Cerebellar nuclear complex (tissue), 1 donor: ENCODE measurements around the gene TMPRSS12.
A peak's percentile ranks its signal among the peaks of the same experiment; 100 is the strongest.
"Not testable (repeated sequence)": the region's sequence is repeated elsewhere in the genome, so short reads cannot be mapped to it uniquely, and the experiment has no call there.

Experiments
- DNase-seq, 2 experiments: peaks; one replicate each; lab custom pipeline; 2025; lab: John Stamatoyannopoulos, UW

TMPRSS12 gene

DNA sequence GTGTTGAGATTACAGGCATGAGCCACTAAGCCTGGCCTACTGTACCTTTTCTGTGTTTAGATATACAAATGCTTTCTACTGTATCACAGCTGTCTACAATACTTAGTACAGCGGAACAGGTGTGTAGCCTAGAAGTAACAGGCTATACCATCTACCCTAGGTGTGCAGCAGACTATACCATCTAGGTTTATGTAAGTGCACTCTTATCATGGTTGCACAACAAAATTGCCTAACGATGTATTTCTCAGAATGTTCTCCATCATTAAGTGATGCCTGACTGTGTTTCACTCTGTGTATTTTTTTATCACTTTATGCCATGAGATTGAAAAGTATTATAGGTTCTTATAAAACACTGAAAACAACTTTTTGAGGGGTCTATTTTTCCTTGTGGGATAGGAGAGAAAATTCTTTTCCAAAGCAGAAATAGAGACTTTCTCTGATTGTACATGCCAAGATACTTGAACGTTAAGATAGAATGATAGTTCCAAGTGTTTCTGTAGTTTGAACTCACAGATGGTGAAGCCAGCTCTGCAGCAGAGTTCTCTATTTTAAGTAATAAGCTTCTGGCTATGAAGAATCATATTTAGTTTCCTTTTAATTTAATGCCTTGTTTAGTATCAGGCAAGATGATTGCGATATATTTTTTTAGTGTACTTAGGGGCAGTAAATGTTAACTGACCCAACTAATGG, 17.0 kb downstream of the TMPRSS12 start:
- no peak for DNase-seq

GRCh38 chr12:50862316-50862715, 19.6 kb downstream of the TMPRSS12 start:
- no peak for DNase-seq

GRCh38 chr12:50865266-50865665, 22.5 kb downstream of the TMPRSS12 start:
- DNase-seq: no peak

DNA sequence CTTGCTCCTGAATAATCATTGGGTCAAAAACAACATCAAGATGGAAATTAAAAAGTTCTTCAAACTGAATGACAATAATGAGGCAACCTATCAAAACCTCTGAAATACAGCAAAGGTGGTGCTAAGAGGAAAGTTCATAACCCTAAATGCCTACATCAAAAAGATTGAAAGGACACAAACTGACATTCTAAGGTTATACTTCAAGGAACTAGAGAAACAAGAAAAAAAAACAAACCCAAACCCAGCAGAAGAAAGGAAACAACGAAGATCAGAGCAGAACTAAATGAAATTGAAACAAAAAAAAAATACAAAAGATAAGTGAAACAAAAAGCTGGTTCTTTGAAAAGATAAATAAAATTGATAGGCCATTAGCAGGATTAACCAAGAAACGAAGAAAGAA, 26.2 kb downstream of the TMPRSS12 start:
- DNase-seq: not testable (repeated sequence)

DNA sequence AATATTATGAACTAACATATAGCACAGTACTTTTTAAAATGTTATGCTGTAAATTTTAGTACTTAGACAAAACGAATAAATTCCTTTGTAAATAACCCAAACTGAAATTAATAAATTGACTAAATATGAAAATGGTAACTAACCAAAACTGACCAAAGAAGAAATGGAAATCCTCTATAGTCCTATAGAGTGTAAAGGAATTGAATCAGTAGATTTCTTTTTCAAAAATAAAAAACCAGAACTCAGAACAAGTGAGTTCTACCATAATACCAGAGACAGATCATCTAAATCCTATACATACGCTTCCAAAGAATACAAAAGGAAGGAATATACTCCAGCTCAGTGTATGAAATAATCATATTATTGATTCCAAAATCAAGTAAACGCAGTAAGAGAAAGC, 39.8 kb downstream of the TMPRSS12 start:
- DNase-seq: no peak

DNA sequence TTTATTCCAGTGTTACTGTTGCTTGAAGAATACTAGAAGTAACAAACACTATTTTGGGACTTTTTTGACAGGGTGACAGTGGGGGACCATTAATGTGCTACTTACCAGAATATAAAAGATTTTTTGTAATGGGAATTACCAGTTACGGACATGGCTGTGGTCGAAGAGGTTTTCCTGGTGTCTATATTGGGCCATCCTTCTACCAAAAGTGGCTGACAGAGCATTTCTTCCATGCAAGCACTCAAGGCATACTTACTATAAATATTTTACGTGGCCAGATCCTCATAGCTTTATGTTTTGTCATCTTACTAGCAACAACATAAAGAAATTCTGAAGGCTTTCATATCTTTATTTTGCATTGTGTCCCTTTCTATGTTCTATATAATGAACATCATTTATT, 44.5 kb downstream of the TMPRSS12 start:
- no peak for DNase-seq

DNA sequence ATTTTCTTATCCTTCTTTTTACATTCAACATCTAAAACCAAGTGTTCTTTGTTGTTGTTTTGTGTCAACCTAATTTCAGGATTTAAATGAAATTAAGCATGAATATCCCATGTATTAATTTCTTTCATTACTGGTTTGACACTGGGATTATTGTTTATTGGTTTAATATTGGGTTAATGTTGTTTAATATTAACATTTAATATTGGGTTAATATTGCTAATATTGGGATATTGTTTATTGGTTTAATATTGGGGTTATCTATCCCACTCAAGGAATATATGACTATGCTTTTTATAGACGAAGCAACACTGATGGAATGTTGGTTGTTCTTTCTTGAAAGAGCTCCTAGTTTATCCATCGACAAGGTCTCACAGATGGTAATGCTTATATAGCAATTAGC, 45.9 kb downstream of the TMPRSS12 start:
- no peak for DNase-seq

GRCh38 chr12:50894241-50894640, 51.5 kb downstream of the TMPRSS12 start:
- DNase-seq: no peak

GRCh38 chr12:50901685-50902113, 59.0 kb downstream of the TMPRSS12 start:
- no peak for DNase-seq

DNA sequence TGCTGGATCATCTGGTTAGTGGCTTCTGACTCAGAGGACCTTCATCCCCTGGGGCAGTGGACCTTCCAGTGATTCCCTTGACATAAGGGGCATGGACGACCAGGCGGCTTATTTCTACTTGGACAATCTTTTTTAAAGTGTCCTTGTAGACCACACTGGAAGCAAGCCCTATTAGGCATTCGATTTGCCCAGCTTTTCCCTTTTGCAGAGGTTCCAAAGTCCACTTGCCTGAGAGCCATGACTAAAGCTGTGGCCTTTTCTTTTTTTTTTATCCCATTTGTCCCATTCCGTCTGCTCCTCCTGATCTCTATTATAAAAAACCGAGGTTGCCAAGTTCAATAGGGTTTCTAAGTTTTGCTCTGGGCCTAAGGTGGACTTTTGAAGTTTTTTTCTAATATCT, 65.8 kb downstream of the TMPRSS12 start:
- DNase-seq: not testable (repeated sequence)

- DNase-seq: not testable (repeated sequence)
Observed at GRCh38 chr12:50912361-50912760, 69.6 kb downstream of the TMPRSS12 start.

- no peak for DNase-seq
Observed at GRCh38 chr12:50913224-50913623, 70.5 kb downstream of the TMPRSS12 start.

- DNase-seq: no peak
Observed at GRCh38 chr12:50914872-50915484, 72.3 kb downstream of the TMPRSS12 start.

DNA sequence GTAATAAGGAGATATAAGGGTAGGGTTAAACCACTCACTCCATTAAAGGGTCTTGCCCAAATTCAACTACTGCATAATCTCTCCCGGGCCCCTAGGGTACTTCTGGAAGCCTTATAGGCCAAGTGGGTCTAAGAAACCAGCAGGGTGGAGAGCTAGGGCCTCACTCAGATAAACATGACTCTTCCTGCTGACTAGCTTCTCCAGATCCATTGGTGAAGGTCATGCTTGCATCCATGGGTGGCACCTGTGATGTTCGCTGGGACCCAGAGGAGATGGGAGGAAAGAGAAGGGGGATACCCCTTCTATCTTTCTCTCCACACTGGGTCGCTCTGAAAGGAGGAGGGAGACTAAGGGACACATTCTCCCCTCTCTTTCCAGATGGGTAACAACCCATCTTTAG, 73.6 kb downstream of the TMPRSS12 start:
- no peak for DNase-seq

DNA sequence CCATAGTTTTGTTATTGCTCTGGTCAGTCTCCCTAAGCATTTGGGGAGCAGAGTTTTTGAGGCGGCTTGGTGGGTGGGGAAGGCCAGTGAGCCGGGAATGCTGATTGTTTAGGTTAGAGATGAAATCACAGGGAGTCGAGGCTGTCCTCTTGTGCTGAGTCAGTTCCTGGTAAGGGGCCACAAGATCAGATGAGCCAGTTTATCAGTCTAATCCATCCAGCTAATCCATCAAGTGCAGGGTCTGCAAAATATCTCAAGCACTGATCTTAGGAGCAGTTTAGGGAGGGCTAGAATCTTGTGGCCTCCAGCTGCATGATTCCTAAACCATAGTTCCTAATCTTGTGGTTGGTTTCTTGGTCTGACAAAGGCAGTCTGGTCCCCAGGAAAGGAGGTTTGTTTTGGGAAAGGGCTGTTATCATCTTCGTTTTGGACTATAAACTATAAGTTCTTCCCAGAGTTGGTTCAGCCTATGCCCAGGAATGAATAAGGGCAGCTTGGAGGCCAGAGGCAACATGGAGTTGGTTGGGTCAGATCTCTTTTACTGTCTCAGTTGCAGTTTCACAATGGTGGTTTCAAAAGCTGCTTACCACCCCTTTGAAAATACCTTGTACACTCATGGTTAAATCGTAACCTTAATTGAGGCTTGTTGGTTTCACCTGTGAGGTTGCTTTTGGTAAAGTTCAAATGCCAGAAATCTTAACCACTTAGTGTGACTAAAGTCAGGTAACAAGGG, 76.0 kb downstream of the TMPRSS12 start:
- DNase-seq: no peak

- peak in 1 of 2 experiments; percentile 26 for DNase-seq
Observed at GRCh38 chr12:50922820-50923219, 80.1 kb downstream of the TMPRSS12 start.

DNA sequence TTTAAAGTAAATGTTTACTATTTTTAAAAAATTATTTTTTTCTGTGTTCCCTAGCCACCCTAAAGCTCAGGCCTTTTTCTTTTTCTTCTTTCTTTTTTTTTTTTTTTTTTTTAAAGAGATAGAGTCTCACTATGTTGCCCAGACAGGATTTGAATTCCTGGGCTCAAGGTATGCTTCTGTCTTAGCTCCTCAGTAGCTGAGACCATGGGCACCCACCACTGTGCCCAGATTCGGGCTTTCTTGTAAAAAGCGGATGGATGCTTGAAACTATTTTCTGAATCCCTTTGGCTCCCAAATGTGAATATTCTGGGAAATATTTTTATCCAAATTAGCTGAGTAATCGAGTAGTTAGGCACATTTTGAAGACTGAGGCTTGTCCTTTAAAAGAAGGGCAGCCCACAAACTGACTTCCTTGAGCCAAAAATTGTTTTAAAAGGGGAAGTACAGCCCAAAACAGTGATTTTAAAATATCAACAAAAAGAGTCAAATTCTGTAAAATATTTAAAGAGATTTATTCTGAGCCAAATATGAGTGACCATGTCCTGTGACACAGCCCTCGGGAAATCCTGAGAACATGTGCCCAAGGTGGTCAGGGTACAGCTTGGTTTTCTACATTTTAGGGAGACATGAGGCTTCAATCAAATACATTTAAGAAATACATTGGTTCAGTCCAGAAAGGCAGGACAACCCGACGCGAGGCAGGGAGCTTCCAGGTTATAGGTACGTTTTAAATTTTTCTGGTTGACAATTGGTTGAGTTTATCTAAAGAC, 80.8 kb downstream of the TMPRSS12 start:
- DNase-seq: peak in 1 of 2 experiments; percentile 35

DNA sequence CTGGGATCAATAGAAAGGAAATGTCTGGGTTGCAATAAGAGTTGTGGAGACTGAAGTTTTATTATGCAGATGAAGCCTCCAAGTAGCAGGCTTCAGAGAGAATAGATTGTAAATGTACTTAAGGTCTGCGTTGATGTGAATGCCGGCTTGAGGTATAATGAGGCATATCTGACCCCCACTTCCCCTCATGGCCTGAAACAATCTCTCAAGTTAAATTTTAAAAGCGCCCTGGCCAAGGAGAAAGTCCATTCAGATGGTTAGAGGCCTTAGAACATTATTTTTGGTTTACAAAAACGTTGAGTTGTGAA, 81.4 kb downstream of the TMPRSS12 start:
- no peak for DNase-seq

GRCh38 chr12:50924439-50925341, 82.0 kb downstream of the TMPRSS12 start:
- peak; percentile 86 to 90 for DNase-seq

DNA sequence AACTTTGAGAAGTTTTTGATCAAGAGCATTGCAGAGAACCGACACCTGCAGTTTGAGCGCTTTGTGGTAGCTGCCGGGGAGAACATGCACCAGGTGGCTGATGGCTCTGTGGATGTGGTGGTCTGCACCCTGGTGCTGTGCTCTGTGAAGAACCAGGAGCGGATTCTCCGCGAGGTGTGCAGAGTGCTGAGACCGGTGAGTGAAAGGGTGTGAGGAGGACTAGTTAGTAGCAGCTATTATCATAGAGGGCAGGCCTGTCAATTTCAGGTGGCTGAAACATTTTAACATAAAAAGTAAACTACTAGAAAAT, 82.6 kb downstream of the TMPRSS12 start:
- DNase-seq: peak in 1 of 2 experiments; percentile 33

DNA sequence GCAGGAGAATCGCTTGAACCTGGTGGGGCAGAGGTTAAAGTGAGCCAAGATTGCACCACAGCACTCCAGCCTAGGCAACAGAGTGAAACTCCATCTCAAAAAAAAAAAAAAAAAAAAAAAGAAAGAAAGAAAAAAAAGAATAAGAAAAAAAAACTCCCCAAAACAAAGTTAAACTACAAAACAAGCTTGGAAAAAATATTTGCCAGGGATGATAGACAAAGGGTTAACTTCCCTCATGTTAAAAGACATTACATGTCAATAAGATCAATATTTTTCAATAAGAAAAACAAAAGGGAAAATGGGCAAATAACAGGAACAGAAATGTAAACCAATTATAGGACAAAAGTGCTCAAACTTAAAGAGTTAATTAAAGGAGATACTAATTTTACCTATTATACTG, 83.2 kb downstream of the TMPRSS12 start:
- DNase-seq: no peak

DNA sequence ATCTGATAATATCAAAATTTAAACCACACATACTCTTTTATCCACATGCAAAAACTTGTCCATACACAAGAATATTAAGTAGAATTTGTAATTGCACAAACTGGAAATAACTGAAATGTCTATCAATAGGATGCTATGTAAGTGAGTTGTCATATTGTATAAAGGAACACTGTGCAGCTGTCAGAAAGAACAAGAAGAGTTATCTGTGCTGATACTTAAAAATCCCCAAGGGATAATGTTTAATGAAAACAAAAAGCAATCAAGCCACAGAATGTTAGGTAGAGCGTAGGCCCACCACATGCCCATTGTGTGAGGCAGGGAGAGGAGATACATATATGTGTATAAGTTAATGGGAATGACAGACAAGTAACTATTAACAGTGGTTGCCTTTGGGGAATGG, 83.7 kb downstream of the TMPRSS12 start:
- DNase-seq: no peak
